Parathyroid adenoma (tissue), 2 donors: ENCODE measurements around the gene GRIA1.

Experiments
- H2AFZ ChIP-seq: fragments of 300-600 bp; sonication (generic); one replicate; pipeline ENCODE4 v1.7.0; 2017; ENCODE audit warnings: antibody characterized with exemption, mild to moderate bottlenecking
- H3K27ac ChIP-seq: fragments of 300-600 bp; sonication (generic); one replicate; pipeline ENCODE4 v1.7.0; 2017
- H3K27me3 ChIP-seq: fragments of 300-600 bp; sonication (generic); one replicate; pipeline ENCODE4 v1.7.0; 2017; ENCODE audit warnings: low read length; ENCODE audit not compliant: control insufficient read depth, insufficient read depth
- H3K36me3 ChIP-seq: fragments of 300-600 bp; sonication (generic); one replicate; pipeline ENCODE4 v1.7.0; 2017; ENCODE audit warnings: low read length; ENCODE audit not compliant: control insufficient read depth, insufficient read depth
- H3K4me1 ChIP-seq: fragments of 300-600 bp; sonication (generic); one replicate; pipeline ENCODE4 v1.7.0; 2017; ENCODE audit warnings: control low read depth
- H3K4me2 ChIP-seq: fragments of 300-600 bp; sonication (generic); one replicate; pipeline ENCODE4 v1.7.0; 2017; ENCODE audit warnings: low read length
- H3K4me3 ChIP-seq: fragments of 300-600 bp; sonication (generic); one replicate; pipeline ENCODE4 v1.7.0; 2017; ENCODE audit warnings: low read depth, low read length
- H3K79me2 ChIP-seq: fragments of 300-600 bp; sonication (generic); one replicate; pipeline ENCODE4 v1.7.0; 2017; ENCODE audit warnings: control low read depth
- H3K9ac ChIP-seq: fragments of 300-600 bp; sonication (generic); one replicate; pipeline ENCODE4 v1.7.0; 2017; ENCODE audit warnings: mild to moderate bottlenecking
- H3K9me3 ChIP-seq: fragments of 300-600 bp; sonication (generic); one replicate; pipeline ENCODE4 v1.7.0; 2017; ENCODE audit warnings: low read length; ENCODE audit not compliant: control insufficient read depth
- CTCF ChIP-seq: fragments of 300-600 bp; sonication (generic); IDR thresholded peaks from one replicate; pipeline ENCODE4 v1.7.0; 2017; ENCODE audit warnings: antibody characterized with exemption, mild to moderate bottlenecking
- donor health status: primary hyperparathyroidism.

The GRIA1 gene

DNA sequence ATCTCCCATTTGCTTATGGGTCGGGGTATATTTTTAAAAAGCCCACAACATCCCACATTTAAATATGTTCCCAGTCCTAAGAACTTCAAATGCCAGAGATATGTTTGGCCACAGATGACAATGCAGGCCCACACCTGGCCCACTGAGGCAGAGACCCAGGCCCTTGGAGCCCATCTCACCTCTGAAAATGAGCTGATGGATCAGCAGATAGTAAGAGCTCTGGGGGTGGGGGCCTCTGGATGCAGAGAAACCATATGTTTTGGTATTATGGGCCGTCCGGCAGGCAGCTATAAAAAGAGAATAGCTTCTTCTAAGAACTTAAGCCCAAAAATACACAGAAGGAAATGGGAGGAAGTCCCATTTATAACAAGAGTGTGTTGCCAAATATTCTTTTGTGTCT, 256.0 kb downstream of the GRIA1 start:
- no peaks in the 10 kb centered on the region for H3K36me3 ChIP-seq
- H3K9me3 ChIP-seq: no peaks in the 10 kb centered on the region
- H2AFZ ChIP-seq: no peak overlapping the region
- no peak for TF ChIP-seq CTCF
- H3K27ac ChIP-seq: no peak overlapping the region
- no peak overlapping the region for H3K9ac ChIP-seq
- H3K4me3 ChIP-seq: no peak overlapping the region
- H3K27me3 ChIP-seq: no peaks in the 10 kb centered on the region
- no peaks in the 10 kb centered on the region for H3K79me2 ChIP-seq
- no peak overlapping the region for H3K4me2 ChIP-seq
- no peaks in the 10 kb centered on the region for H3K4me1 ChIP-seq

DNA sequence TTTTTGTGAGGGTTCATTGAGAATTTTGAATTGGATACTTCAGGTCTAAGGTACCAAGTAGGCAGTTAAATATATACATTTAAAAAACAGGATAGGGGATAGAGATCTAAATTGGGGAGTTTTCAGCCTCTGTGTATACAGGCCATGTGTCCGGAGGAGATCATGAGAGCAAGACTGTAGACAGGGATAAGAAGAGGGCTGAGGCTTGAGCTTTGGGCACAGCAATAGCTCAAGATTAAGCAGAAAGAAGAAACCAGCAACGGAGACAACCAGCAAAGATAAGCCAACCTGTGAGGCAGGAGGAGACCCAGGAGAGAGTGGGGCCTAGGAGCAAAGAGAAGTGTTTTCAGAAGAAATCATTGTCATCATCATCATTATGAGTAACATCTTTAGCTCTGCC, 258.4 kb downstream of the GRIA1 start:
- no peaks in the 10 kb centered on the region for H3K27me3 ChIP-seq
- no peak overlapping the region for H3K9ac ChIP-seq
- no peaks in the 10 kb centered on the region for H3K79me2 ChIP-seq
- no peaks in the 10 kb centered on the region for H3K4me1 ChIP-seq
- TF ChIP-seq CTCF: no peak
- H3K4me2 ChIP-seq: no peak overlapping the region
- H3K4me3 ChIP-seq: no peak overlapping the region
- H3K36me3 ChIP-seq: no peaks in the 10 kb centered on the region
- no peak overlapping the region for H3K27ac ChIP-seq
- H2AFZ ChIP-seq: no peak overlapping the region
- no peaks in the 10 kb centered on the region for H3K9me3 ChIP-seq

- no peaks in the 10 kb centered on the region for H3K36me3 ChIP-seq
Observed at GRCh38 chr5:153749960-153750359, 259.5 kb downstream of the GRIA1 start.

DNA sequence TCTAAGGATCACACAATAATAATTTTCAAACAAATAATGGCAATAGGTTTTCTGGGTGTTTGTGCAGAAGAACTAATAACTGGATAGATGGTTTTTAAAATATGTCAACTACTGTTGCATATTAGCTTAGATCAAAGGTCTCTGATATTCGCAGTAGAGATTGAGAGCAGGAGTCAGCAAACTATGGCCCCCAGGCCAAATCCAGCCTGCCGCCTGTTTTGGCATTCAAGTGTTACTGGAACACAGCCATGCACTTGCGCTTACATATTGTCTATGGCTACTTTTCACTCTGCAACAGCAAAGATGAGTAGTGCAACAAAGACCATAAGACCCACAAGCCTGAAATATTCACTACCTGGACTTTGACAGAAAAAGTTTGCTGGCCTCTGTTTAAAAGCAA, 260.8 kb downstream of the GRIA1 start:
- Histone ChIP-seq H3K4me2 (no peak overlapping the region), H3K27ac (no peak overlapping the region), H3K9ac (no peak overlapping the region), H3K9me3 (no peaks in the 10 kb centered on the region), H3K36me3 (no peaks in the 10 kb centered on the region), H3K4me1 (no peaks in the 10 kb centered on the region), H3K4me3 (no peak overlapping the region), H3K79me2 (no peaks in the 10 kb centered on the region), H2AFZ (no peak overlapping the region), H3K27me3 (no peaks in the 10 kb centered on the region)
- TF ChIP-seq CTCF: no peak

More at GRCh38 chr5:153749960-153750359, 259.5 kb downstream of the GRIA1 start:
- no peak overlapping the region for H3K9ac ChIP-seq
- no peaks in the 10 kb centered on the region for H3K27me3 ChIP-seq
- H3K4me3 ChIP-seq: no peak overlapping the region
- H3K27ac ChIP-seq: no peak overlapping the region
- no peak overlapping the region for H2AFZ ChIP-seq
- TF ChIP-seq CTCF: no peak
- H3K9me3 ChIP-seq: no peaks in the 10 kb centered on the region
- no peaks in the 10 kb centered on the region for H3K79me2 ChIP-seq
- H3K4me1 ChIP-seq: no peaks in the 10 kb centered on the region
- no peak overlapping the region for H3K4me2 ChIP-seq

DNA sequence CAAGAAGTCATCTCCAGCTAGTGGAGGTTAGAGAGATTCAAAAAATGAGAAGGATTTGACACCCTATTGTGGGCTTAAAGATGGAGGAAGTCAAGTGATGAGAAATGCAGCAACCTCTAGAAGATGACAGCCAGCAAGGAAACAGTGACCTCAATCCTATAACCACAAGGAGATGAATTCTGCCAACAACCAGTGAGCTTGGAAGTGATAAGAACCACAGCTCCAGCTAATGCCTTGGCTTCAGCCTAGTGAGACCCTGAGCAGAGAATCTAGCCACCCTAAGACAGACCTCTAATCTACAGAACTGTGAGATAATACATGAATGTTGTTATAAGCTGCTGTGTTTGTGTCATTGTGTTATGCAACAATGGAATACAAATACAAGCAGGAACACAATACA, 262.4 kb downstream of the GRIA1 start:
- Histone ChIP-seq H3K4me1 (no peaks in the 10 kb centered on the region), H3K27me3 (no peaks in the 10 kb centered on the region), H2AFZ (no peak overlapping the region), H3K4me3 (no peak overlapping the region), H3K27ac (no peak overlapping the region), H3K36me3 (no peaks in the 10 kb centered on the region), H3K4me2 (no peak overlapping the region), H3K9me3 (no peaks in the 10 kb centered on the region), H3K9ac (no peak overlapping the region), H3K79me2 (no peaks in the 10 kb centered on the region)
- no peak for TF ChIP-seq CTCF
